ENCODE results near the gene EPSTI1. TPM values are rescaled to one million over a fixed set of nuclear protein-coding genes. Genes with fewer than 3 reads are reported as not detected.

EPSTI1 gene
- total and polyA plus RNA-seq, 10 of the 15 experiments (the other 5 are each of a cell fraction or from before 2014, with no cell fraction given) = 4.7 to 32.0 (median 24.2) TPM

GRCh38 chr13:42891591-42891990, 100.5 kb downstream of the EPSTI1 start (continued):
- TF ChIP-seq, protein P1, sequence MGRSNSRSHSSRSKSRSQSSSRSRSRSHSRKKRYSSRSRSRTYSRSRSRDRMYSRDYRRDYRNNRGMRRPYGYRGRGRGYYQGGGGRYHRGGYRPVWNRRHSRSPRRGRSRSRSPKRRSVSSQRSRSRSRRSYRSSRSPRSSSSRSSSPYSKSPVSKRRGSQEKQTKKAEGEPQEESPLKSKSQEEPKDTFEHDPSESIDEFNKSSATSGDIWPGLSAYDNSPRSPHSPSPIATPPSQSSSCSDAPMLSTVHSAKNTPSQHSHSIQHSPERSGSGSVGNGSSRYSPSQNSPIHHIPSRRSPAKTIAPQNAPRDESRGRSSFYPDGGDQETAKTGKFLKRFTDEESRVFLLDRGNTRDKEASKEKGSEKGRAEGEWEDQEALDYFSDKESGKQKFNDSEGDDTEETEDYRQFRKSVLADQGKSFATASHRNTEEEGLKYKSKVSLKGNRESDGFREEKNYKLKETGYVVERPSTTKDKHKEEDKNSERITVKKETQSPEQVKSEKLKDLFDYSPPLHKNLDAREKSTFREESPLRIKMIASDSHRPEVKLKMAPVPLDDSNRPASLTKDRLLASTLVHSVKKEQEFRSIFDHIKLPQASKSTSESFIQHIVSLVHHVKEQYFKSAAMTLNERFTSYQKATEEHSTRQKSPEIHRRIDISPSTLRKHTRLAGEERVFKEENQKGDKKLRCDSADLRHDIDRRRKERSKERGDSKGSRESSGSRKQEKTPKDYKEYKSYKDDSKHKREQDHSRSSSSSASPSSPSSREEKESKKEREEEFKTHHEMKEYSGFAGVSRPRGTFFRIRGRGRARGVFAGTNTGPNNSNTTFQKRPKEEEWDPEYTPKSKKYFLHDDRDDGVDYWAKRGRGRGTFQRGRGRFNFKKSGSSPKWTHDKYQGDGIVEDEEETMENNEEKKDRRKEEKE (IDR thresholded peaks at IDR 0.05) = no peak

DNA sequence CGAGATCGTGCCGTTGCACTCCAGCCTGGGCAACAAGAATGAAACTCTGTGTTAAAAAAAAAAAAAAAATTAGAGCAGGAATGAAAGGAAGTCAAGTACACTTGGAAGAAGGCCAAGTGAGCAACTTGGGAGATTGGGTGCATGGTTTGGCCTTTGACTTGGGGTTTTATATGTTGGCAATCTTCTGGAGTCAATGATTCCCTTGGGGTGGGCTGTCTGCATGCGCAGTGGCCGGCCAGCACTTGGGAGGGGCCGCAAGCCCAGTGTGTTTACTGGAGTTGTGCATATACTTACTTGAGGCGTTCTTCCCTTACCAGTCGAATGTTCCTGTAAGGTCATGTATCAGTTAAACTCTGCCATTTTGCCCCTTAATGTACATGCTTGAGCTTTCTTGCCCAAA, 106.7 kb downstream of the EPSTI1 start:
- no peak for DNase-seq (ENCODE audit: low read depth, low spot score)
- Histone ChIP-seq H3K79me2 (ENCODE audit: control insufficient read depth, insufficient read depth, low read length) (no peaks in the 10 kb centered on the region), H4K20me1 (ENCODE audit: control insufficient read depth, insufficient read depth) (no peaks in the 10 kb centered on the region), H3K27ac (ENCODE audit: control insufficient read depth, insufficient read depth) (no peak overlapping the region), H3K27me3 (replicated peaks in 1 of 2; ENCODE audit: control insufficient read depth in 2 of 2, insufficient read depth in 2 of 2, low read length in 1 of 2) (no peaks in the 10 kb centered on the region), H3K9me3 (replicated peaks; ENCODE audit: control insufficient read depth, insufficient read depth, low read length) (no peaks in the 10 kb centered on the region), H3K4me3 (no peak overlapping the region), H3K9ac (ENCODE audit: control insufficient read depth, insufficient read depth, low read length) (no peak overlapping the region), H3K4me2 (ENCODE audit: control insufficient read depth, insufficient read depth) (no peak overlapping the region), H3K4me1 (ENCODE audit: control insufficient read depth, insufficient read depth, low read length) (no peaks in the 10 kb centered on the region), H3K36me3 (ENCODE audit: control insufficient read depth in 2 of 2, insufficient read depth in 2 of 2, low read length in 1 of 2) (peaks cover 0 to 13% of the 10 kb centered on the region in 2 experiments; a peak in 2 of 4 replicates), H2AFZ (ENCODE audit: control insufficient read depth, low read depth, low read length) (no peak overlapping the region)
- in situ Hi-C loops (cut with MboI) (no loop called here), intact Hi-C loops (cut with micrococcal nuclease; ENCODE audit: unreplicated experiment) (loop anchor here (10.0 kb wide), 1 partner anchor 551 kb away; no protein-coding TSS in a partner anchor)
- FAIRE-seq = no peak
- ATAC-seq = no peak
- CTCF ChIA-PET = interaction anchor here (1.0 kb wide), 1 partner anchor 18 kb away, joined by 3 read pairs; no protein-coding TSS in a partner anchor
- WGBS (ENCODE audit: insufficient coverage, insufficient replicate concordance, low lambda C conversion rate, missing lambda C conversion rate) = over 99% methylated on average over 7 of the region's 8 CpGs
- RAD21 ChIA-PET (ENCODE audit: unreplicated experiment) = no interaction called here
- POLR2A ChIA-PET = no interaction called here
- BruUV-seq (replicated peaks) = no TSS peak
- SMC1A ChIA-PET (ENCODE audit: uncharacterized antibody, unreplicated experiment) = no interaction called here
- TF ChIP-seq HCFC1 (IDR thresholded peaks at IDR 0.05; ENCODE audit: low read length) = no peak
- TF ChIP-seq HSF1 (IDR thresholded peaks at IDR 0.05; ENCODE audit: low read depth, low read length) = no peak
- TF ChIP-seq MLLT1 (IDR thresholded peaks at IDR 0.05) = no peak
- no peak for TF ChIP-seq CHD2 (IDR thresholded peaks at IDR 0.05; ENCODE audit: borderline replicate concordance, low read depth, low read length)
- no peak for TF ChIP-seq SMAD5 (IDR thresholded peaks at IDR 0.05; ENCODE audit: low read depth)
- TF ChIP-seq POU2F2 (IDR thresholded peaks at IDR 0.05; ENCODE audit: borderline replicate concordance, low read depth, low read length) = no peak
- TF ChIP-seq, protein P2, sequence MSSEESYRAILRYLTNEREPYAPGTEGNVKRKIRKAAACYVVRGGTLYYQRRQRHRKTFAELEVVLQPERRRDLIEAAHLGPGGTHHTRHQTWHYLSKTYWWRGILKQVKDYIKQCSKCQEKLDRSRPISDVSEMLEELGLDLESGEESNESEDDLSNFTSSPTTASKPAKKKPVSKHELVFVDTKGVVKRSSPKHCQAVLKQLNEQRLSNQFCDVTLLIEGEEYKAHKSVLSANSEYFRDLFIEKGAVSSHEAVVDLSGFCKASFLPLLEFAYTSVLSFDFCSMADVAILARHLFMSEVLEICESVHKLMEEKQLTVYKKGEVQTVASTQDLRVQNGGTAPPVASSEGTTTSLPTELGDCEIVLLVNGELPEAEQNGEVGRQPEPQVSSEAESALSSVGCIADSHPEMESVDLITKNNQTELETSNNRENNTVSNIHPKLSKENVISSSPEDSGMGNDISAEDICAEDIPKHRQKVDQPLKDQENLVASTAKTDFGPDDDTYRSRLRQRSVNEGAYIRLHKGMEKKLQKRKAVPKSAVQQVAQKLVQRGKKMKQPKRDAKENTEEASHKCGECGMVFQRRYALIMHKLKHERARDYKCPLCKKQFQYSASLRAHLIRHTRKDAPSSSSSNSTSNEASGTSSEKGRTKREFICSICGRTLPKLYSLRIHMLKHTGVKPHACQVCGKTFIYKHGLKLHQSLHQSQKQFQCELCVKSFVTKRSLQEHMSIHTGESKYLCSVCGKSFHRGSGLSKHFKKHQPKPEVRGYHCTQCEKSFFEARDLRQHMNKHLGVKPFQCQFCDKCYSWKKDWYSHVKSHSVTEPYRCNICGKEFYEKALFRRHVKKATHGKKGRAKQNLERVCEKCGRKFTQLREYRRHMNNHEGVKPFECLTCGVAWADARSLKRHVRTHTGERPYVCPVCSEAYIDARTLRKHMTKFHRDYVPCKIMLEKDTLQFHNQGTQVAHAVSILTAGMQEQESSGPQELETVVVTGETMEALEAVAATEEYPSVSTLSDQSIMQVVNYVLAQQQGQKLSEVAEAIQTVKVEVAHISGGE (CRISPR knock-in tag; IDR thresholded peaks at IDR 0.05) = no peak
- no peak for TF ChIP-seq EP300 (IDR thresholded peaks at IDR 0.05; ENCODE audit: borderline replicate concordance in 1 of 2, control insufficient read depth in 1 of 2, low read depth in 2 of 2, low read length in 2 of 2)
- TF ChIP-seq SIN3A (IDR thresholded peaks at IDR 0.05; ENCODE audit: low read depth, low read length) = no peak
- no peak for TF ChIP-seq TAF1 (IDR thresholded peaks at IDR 0.05; ENCODE audit: borderline replicate concordance, low read depth, low read length)
- no peak for TF ChIP-seq TARDBP (IDR thresholded peaks at IDR 0.05; ENCODE audit: borderline replicate concordance)
- TF ChIP-seq SMC3 (IDR thresholded peaks at IDR 0.05; ENCODE audit: borderline replicate concordance, low read length) = no peak
- no peak for TF ChIP-seq ZZZ3 (IDR thresholded peaks at IDR 0.05; ENCODE audit: control insufficient read depth, insufficient read length, low read depth)

Data from GM12878 (cell line).